SK-N-DZ (cell line): ENCODE data around the gene HNRNPL.
"Not testable (repeated sequence)": the region's sequence is repeated elsewhere in the genome, so short reads cannot be mapped to it uniquely, and the experiment has no call there.

Experiments used
- DNase-seq: peaks from one replicate; pipeline ENCODE4 v3.0.0-alpha.2; 2015; ENCODE audit warnings: low spot score

The HNRNPL gene

GRCh38 chr19:38869836-38870607, 20.2 kb upstream of the HNRNPL start:
- DNase-seq, result no peak

- DNase-seq, result no peak
Observed at GRCh38 chr19:38869160-38869835, 19.5 kb upstream of the HNRNPL start.

- no peak for DNase-seq
Observed at GRCh38 chr19:38868551-38868950, 18.8 kb upstream of the HNRNPL start.

- no peak for DNase-seq
Observed at GRCh38 chr19:38867171-38867780, 17.5 kb upstream of the HNRNPL start.

- DNase-seq, result peak; percentile 97
Observed at GRCh38 chr19:38862321-38863059, 12.7 kb upstream of the HNRNPL start.

- no peak for DNase-seq
Observed at GRCh38 chr19:38861368-38861767, 11.6 kb upstream of the HNRNPL start.

GRCh38 chr19:38859631-38860204, 9.9 kb upstream of the HNRNPL start:
- peak; percentile 68 for DNase-seq

- no peak for DNase-seq
Observed at GRCh38 chr19:38856813-38857212, 7.0 kb upstream of the HNRNPL start.

- DNase-seq, result not testable (repeated sequence)
Observed at GRCh38 chr19:38855751-38856150, 6.0 kb upstream of the HNRNPL start.

- DNase-seq, result not testable (repeated sequence)
Observed at GRCh38 chr19:38854961-38855360, 5.2 kb upstream of the HNRNPL start.

GRCh38 chr19:38853214-38853613, 3.4 kb upstream of the HNRNPL start:
- no peak for DNase-seq

GRCh38 chr19:38852231-38853044, 2.7 kb upstream of the HNRNPL start:
- peak; percentile 45 for DNase-seq

GRCh38 chr19:38851622-38852230, 1.9 kb upstream of the HNRNPL start:
- peak; percentile 82 for DNase-seq

- no peak for DNase-seq
Observed at GRCh38 chr19:38850976-38851621, 1.3 kb upstream of the HNRNPL start.

GRCh38 chr19:38850436-38850975, 720 bp upstream of the HNRNPL start:
- peak; percentile 100 for DNase-seq

GRCh38 chr19:38849147-38849859, 483 bp downstream of the HNRNPL start:
- peak; percentile 93 for DNase-seq

- no peak for DNase-seq
Observed at GRCh38 chr19:38848299-38849146, 1.3 kb downstream of the HNRNPL start.

- no peak for DNase-seq
Observed at GRCh38 chr19:38846097-38846496, 3.7 kb downstream of the HNRNPL start.
